Globus pallidus (tissue), 1 donor: ENCODE data around the gene ZFYVE26.
"Not testable (repeated sequence)": the region's sequence is repeated elsewhere in the genome, so short reads cannot be mapped to it uniquely, and the experiment has no call there.

Source experiments
- DNase-seq: peaks from one replicate; pipeline ENCODE4 v3.0.0-alpha.2; 2015; ENCODE audit warnings: low spot score

ZFYVE26 gene

GRCh38 chr14:67749341-67750084 lies 66.9 kb downstream of the ZFYVE26 start:
- no peak for DNase-seq

- no peak for DNase-seq
These were observed 68.1 kb downstream of the ZFYVE26 start for GRCh38 chr14:67748312-67748711.

- DNase-seq, result no peak
These were observed 69.5 kb downstream of the ZFYVE26 start for GRCh38 chr14:67746927-67747326.

- DNase-seq, result no peak
These were observed 72.3 kb downstream of the ZFYVE26 start for GRCh38 chr14:67744046-67744445.

- no peak for DNase-seq
These were observed 77.5 kb downstream of the ZFYVE26 start for GRCh38 chr14:67738740-67739504.

- no peak for DNase-seq
These were observed 79.6 kb downstream of the ZFYVE26 start for GRCh38 chr14:67736771-67737170.

- no peak for DNase-seq
These were observed 80.8 kb downstream of the ZFYVE26 start for GRCh38 chr14:67735336-67736147.

GRCh38 chr14:67734675-67735074 lies 81.7 kb downstream of the ZFYVE26 start:
- DNase-seq, result no peak

- no peak for DNase-seq
These were observed 82.8 kb downstream of the ZFYVE26 start for GRCh38 chr14:67733616-67734015.

GRCh38 chr14:67729072-67729885 lies 87.1 kb downstream of the ZFYVE26 start:
- DNase-seq, result no peak

GRCh38 chr14:67728258-67728657 lies 88.1 kb downstream of the ZFYVE26 start:
- no peak for DNase-seq

GRCh38 chr14:67727361-67727760 lies 89.0 kb downstream of the ZFYVE26 start:
- no peak for DNase-seq

- DNase-seq, result no peak
These were observed 91.2 kb downstream of the ZFYVE26 start for GRCh38 chr14:67725171-67725570.

GRCh38 chr14:67722293-67722692 lies 94.1 kb downstream of the ZFYVE26 start:
- DNase-seq, result peak; percentile 39

- DNase-seq, result no peak
These were observed 94.5 kb downstream of the ZFYVE26 start for GRCh38 chr14:67721875-67722274.

GRCh38 chr14:67719866-67720265 lies 96.5 kb downstream of the ZFYVE26 start:
- no peak for DNase-seq

- not testable (repeated sequence) for DNase-seq
These were observed 97.0 kb downstream of the ZFYVE26 start for GRCh38 chr14:67719385-67719784.

GRCh38 chr14:67718265-67718664 lies 98.1 kb downstream of the ZFYVE26 start:
- DNase-seq, result no peak

- DNase-seq, result no peak
These were observed 99.3 kb downstream of the ZFYVE26 start for GRCh38 chr14:67717048-67717447.

GRCh38 chr14:67710209-67710608 lies 106.2 kb downstream of the ZFYVE26 start:
- DNase-seq, result no peak

- not testable (repeated sequence) for DNase-seq
These were observed 106.6 kb downstream of the ZFYVE26 start for GRCh38 chr14:67709796-67710195.

GRCh38 chr14:67709346-67709745 lies 107.0 kb downstream of the ZFYVE26 start:
- DNase-seq, result not testable (repeated sequence)
